Central memory CD8-positive, alpha-beta T cell (primary cell): ENCODE measurements around the gene PTGR1.

Source experiments
- ATAC-seq: fragments of 150-1000 bp; cut with Tn5 transposase; replicated peaks from 2 replicates; pipeline ENCODE4 v1.10.0; 2022; ENCODE audit warnings: mild to moderate bottlenecking, moderate FRiP score, moderate number of reproducible peaks; ENCODE audit not compliant: poor library complexity, severe bottlenecking; ENCODE audit errors: extremely low read depth
- DNase-seq, 2 donors: peaks; one replicate each; pipeline ENCODE4 v3.0.0; 2021; ENCODE audit warnings: low spot score in 2 of 2
- H3K27ac Mint-ChIP-seq: one replicate; pipeline ENCODE4 v1.8.0; 2022; ENCODE audit warnings: low read depth, mild to moderate bottlenecking, moderate library complexity, mixed read lengths
- H3K27me3 Mint-ChIP-seq: one replicate; pipeline ENCODE4 v1.8.0; 2022; ENCODE audit warnings: mixed read lengths
- H3K36me3 Mint-ChIP-seq: one replicate; pipeline ENCODE4 v1.8.0; 2022; ENCODE audit warnings: mild to moderate bottlenecking, moderate library complexity, mixed read lengths; ENCODE audit not compliant: insufficient read depth
- H3K4me1 Mint-ChIP-seq: one replicate; pipeline ENCODE4 v1.8.0; 2022; ENCODE audit warnings: mixed read lengths
- H3K4me3 Mint-ChIP-seq: one replicate; pipeline ENCODE4 v1.8.0; 2022; ENCODE audit warnings: mild to moderate bottlenecking, moderate library complexity, mixed read lengths
- H3K9me3 Mint-ChIP-seq: one replicate; pipeline ENCODE4 v1.8.0; 2022; ENCODE audit warnings: mixed read lengths

The PTGR1 gene

GRCh38 chr9:111514967-111515366 lies 84.5 kb downstream of the PTGR1 start:
- H3K4me1 Mint-ChIP-seq, result no peaks in the 10 kb centered on the region
- no peak for ATAC-seq
- H3K9me3 Mint-ChIP-seq, result peaks cover 9% of the 10 kb centered on the region
- H3K27me3 Mint-ChIP-seq, result peaks cover 21% of the 10 kb centered on the region
- no peaks in the 10 kb centered on the region for H3K36me3 Mint-ChIP-seq
- H3K27ac Mint-ChIP-seq, result no peak overlapping the region
- no peak for DNase-seq
- no peak overlapping the region for H3K4me3 Mint-ChIP-seq
